Nephron (organoid): ENCODE results near the gene SCN3A.

Experiments used
- H3K27ac Mint-ChIP-seq, 3 experiments: 2 replicates each; pipeline ENCODE4 v1.8.0; 2020; ENCODE audit warnings: mixed read lengths in 3 of 3, mild to moderate bottlenecking in 2 of 3, moderate library complexity in 1 of 3
- H3K27me3 Mint-ChIP-seq: 2 replicates; pipeline ENCODE4 v1.8.0; 2021; ENCODE audit warnings: low read depth, mild to moderate bottlenecking, moderate library complexity, mixed read lengths
- H3K36me3 Mint-ChIP-seq: 2 replicates; pipeline ENCODE4 v1.8.0; 2020; ENCODE audit warnings: low read depth, mixed read lengths
- H3K4me1 Mint-ChIP-seq: 2 replicates; pipeline ENCODE4 v1.8.0; 2020; ENCODE audit warnings: mixed read lengths
- H3K4me3 Mint-ChIP-seq, 3 experiments: 2 replicates each; pipeline ENCODE4 v1.8.0; 2020; ENCODE audit warnings: mild to moderate bottlenecking in 3 of 3, mixed read lengths in 3 of 3, moderate library complexity in 2 of 3
- H3K9me3 Mint-ChIP-seq: 2 replicates; pipeline ENCODE4 v1.8.0; 2020; ENCODE audit warnings: mixed read lengths
- TF ChIP-seq, protein P1 (sequence below), 3 experiments: fragments of 200-600 bp; sonication (generic); IDR thresholded peaks; one replicate each; pipeline ENCODE4 v1.5.0; 2021; ENCODE audit warnings: antibody characterized with exemption in 3 of 3; ENCODE audit not compliant: unreplicated experiment in 3 of 3

The SCN3A gene

DNA sequence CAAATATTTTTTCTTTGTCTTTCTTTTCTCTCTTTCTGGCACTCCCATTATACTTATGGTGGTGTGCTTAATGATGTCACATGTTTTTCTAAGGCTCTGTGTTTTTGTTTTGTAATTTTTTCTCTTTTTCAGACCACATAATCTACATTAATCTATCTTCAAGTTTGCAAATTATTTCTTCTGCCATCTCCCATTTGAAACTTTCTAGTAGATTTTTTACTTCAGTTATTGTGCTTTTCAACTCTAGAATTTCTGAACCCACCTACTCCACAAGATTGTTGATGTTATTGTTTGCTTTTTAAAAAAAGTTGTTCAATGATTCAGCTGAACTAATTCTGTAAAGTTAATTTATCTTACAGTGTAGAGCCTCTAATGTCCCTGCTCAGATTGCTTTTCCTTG, 121.4 kb downstream of the SCN3A start:
- Mint-ChIP-seq H3K27me3 (no peaks in the 10 kb centered on the region), H3K36me3 (no peaks in the 10 kb centered on the region), H3K9me3 (peaks cover 13% of the 10 kb centered on the region), H3K4me1 (no peaks in the 10 kb centered on the region), H3K4me3 (no peak overlapping the region), H3K27ac (no peak overlapping the region)
- TF ChIP-seq, protein P1, sequence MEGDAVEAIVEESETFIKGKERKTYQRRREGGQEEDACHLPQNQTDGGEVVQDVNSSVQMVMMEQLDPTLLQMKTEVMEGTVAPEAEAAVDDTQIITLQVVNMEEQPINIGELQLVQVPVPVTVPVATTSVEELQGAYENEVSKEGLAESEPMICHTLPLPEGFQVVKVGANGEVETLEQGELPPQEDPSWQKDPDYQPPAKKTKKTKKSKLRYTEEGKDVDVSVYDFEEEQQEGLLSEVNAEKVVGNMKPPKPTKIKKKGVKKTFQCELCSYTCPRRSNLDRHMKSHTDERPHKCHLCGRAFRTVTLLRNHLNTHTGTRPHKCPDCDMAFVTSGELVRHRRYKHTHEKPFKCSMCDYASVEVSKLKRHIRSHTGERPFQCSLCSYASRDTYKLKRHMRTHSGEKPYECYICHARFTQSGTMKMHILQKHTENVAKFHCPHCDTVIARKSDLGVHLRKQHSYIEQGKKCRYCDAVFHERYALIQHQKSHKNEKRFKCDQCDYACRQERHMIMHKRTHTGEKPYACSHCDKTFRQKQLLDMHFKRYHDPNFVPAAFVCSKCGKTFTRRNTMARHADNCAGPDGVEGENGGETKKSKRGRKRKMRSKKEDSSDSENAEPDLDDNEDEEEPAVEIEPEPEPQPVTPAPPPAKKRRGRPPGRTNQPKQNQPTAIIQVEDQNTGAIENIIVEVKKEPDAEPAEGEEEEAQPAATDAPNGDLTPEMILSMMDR (IDR thresholded peaks at IDR 0.05; ENCODE audit: unreplicated experiment in 3 of 3): no peak

DNA sequence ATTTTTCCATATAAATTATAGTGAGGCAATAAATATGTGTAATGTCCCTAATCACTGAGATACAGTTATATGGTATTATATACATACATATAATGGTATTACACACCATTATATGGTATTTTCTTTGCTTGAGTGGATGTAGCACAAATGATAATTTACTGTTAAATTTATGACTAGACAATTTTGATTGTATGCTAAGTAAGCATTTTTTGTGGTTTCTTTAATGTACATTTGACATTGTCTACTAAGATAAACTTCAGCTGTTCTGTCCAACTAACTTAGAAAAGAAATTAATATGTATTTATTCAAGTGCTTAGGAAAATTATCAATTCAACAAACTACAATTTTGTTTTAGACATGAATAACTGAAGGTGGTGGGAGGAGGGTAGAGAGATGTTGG, 122.6 kb downstream of the SCN3A start:
- H3K36me3 Mint-ChIP-seq: no peaks in the 10 kb centered on the region
- no peaks in the 10 kb centered on the region for H3K4me1 Mint-ChIP-seq
- peaks cover 13% of the 10 kb centered on the region for H3K9me3 Mint-ChIP-seq
- H3K27me3 Mint-ChIP-seq: no peaks in the 10 kb centered on the region
- no peak overlapping the region for H3K4me3 Mint-ChIP-seq
- no peak overlapping the region for H3K27ac Mint-ChIP-seq
- TF ChIP-seq, protein P1 (IDR thresholded peaks at IDR 0.05; ENCODE audit: unreplicated experiment in 3 of 3): no peak

DNA sequence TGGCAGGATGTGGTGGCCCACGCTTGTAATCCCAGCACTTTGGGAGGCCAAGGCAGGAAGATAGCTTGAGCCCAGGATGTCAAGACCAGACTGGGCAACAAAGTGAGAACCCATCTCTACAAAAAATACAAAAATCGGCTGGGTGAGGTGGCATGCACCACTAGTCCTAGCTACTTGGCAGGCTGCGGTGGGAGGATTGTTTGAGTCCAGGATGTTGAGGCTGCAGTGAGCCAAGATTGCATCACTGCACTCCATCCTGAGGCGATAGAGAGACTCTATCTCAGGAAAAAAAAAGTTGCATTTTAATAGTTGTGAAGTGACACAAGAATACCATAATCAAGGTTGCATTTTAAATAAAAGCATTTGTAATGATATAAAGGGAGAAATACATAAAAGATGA, 124.4 kb downstream of the SCN3A start:
- Mint-ChIP-seq H3K27me3 (no peaks in the 10 kb centered on the region), H3K4me3 (no peak overlapping the region), H3K27ac (no peak overlapping the region), H3K4me1 (no peaks in the 10 kb centered on the region), H3K9me3 (peaks cover 13% of the 10 kb centered on the region), H3K36me3 (no peaks in the 10 kb centered on the region)
- TF ChIP-seq, protein P1 (IDR thresholded peaks at IDR 0.05; ENCODE audit: unreplicated experiment in 3 of 3): no peak

- H3K9me3 Mint-ChIP-seq: peaks cover 9% of the 10 kb centered on the region
- TF ChIP-seq, protein P1 (IDR thresholded peaks at IDR 0.05; ENCODE audit: unreplicated experiment in 3 of 3): no peak
- H3K4me3 Mint-ChIP-seq: no peak overlapping the region
- no peaks in the 10 kb centered on the region for H3K36me3 Mint-ChIP-seq
- no peaks in the 10 kb centered on the region for H3K4me1 Mint-ChIP-seq
- no peaks in the 10 kb centered on the region for H3K27me3 Mint-ChIP-seq
- H3K27ac Mint-ChIP-seq: no peak overlapping the region
Measured at GRCh38 chr2:165078913-165079312, 124.9 kb downstream of the SCN3A start.

DNA sequence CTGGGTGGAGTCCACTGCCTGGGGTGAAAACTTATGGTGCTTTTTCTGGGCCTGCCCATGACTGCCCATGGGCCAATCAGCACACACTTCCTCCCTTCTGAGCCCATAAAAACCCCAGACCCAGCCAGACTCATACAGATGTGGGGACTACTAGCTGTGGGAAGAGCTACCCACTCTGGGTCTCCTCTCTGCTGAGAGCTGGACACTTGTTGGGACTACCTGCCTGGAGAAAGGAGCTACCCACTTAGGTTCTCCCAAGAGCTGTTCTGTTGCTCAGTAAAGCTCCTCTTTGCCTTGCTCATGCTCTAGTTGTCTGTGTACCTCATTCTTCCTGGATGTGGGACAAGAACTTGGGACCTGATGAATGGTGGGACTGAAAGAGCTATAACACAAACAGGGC, 129.0 kb downstream of the SCN3A start:
- Mint-ChIP-seq H3K27ac (no peak overlapping the region), H3K4me3 (no peak overlapping the region), H3K9me3 (peaks cover 10% of the 10 kb centered on the region), H3K4me1 (peaks cover 7% of the 10 kb centered on the region), H3K36me3 (peaks cover 5% of the 10 kb centered on the region), H3K27me3 (no peaks in the 10 kb centered on the region)
- TF ChIP-seq, protein P1 (IDR thresholded peaks at IDR 0.05; ENCODE audit: unreplicated experiment in 3 of 3): no peak

- Mint-ChIP-seq H3K36me3 (peaks cover 5% of the 10 kb centered on the region), H3K27me3 (no peaks in the 10 kb centered on the region), H3K9me3 (peaks cover 10% of the 10 kb centered on the region), H3K27ac (no peak overlapping the region), H3K4me3 (no peak overlapping the region), H3K4me1 (peaks cover 7% of the 10 kb centered on the region)
- TF ChIP-seq, protein P1 (IDR thresholded peaks at IDR 0.05; ENCODE audit: unreplicated experiment in 3 of 3): no peak
Measured at GRCh38 chr2:165074323-165074722, 129.5 kb downstream of the SCN3A start.
